ENCODE results near the gene CDKN2AIPNL.
"Not testable (repeated sequence)": the region's sequence is repeated elsewhere in the genome, so short reads cannot be mapped to it uniquely, and the experiment has no call there.

CDKN2AIPNL gene

GRCh38 chr5:134432174-134432573 is 20.5 kb upstream of the CDKN2AIPNL start:
- TF ChIP-seq CTCF (IDR thresholded peaks at IDR 0.05): no peak
- no peak overlapping the region for H3K4me3 ChIP-seq
- H3K27ac ChIP-seq: no peak overlapping the region
- DNase-seq (ENCODE audit: low spot score): no peak

GRCh38 chr5:134430001-134430569 is 18.4 kb upstream of the CDKN2AIPNL start:
- no peak for DNase-seq (ENCODE audit: low spot score)
- Histone ChIP-seq H3K4me3 (no peak overlapping the region), H3K27ac (no peak overlapping the region)
- no peak for TF ChIP-seq CTCF (IDR thresholded peaks at IDR 0.05)

- no peak for TF ChIP-seq CTCF (IDR thresholded peaks at IDR 0.05)
- Histone ChIP-seq H3K4me3 (no peak overlapping the region), H3K27ac (no peak overlapping the region)
- no peak for DNase-seq (ENCODE audit: low spot score)
These were observed 15.9 kb upstream of the CDKN2AIPNL start for GRCh38 chr5:134427540-134428041.

DNA sequence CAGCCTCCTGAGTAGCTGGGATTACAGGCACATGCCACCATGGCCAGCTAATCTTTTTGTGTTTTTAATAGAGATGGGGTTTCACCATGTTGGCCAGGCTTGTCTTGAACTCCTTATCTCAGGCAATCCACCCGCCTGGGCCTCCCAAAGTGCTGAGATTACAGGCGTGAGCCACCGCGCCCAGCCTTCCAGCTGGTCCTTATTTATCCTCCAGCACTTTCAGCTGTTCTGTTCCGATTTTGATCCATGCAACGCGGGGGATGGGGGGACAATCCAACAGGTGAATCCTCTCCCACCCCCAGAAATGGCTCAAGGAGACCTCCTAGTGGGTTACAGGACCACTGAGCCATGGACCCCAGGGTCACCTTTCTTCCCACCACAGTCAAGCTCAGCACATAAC is 14.7 kb upstream of the CDKN2AIPNL start:
- no peak for TF ChIP-seq CTCF (IDR thresholded peaks at IDR 0.05)
- Histone ChIP-seq H3K27ac (no peak overlapping the region), H3K4me3 (no peak overlapping the region)
- no peak for DNase-seq (ENCODE audit: low spot score)

DNA sequence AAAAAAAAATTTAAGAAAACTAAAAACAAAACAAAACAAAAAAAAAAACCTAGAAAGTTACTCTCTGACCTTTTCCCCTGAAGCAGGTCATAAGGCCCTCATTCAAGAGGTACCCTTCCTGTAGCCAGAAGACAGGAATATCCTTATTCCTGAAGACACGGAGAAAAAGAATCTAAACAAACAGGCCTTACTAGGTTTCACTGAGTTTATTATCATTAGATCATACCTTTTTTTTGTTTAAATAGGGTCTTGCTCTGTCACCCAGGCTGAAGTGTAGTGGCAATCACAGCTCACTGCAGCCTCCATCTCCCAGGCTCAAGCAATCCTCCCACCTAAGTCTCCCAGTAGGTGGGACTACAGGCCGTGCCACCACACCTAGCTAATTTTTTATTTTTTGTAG is 11.7 kb upstream of the CDKN2AIPNL start:
- Histone ChIP-seq H3K27ac (no peak overlapping the region), H3K4me3 (no peak overlapping the region)
- DNase-seq (ENCODE audit: low spot score): no peak
- no peak for TF ChIP-seq CTCF (IDR thresholded peaks at IDR 0.05)

- no peak for DNase-seq (ENCODE audit: low spot score)
- H3K27ac ChIP-seq: no peak overlapping the region
- no peak for TF ChIP-seq CTCF (IDR thresholded peaks at IDR 0.05)
- H3K4me3 ChIP-seq: no peak overlapping the region
These were observed 11.2 kb upstream of the CDKN2AIPNL start for GRCh38 chr5:134422791-134423365.

DNA sequence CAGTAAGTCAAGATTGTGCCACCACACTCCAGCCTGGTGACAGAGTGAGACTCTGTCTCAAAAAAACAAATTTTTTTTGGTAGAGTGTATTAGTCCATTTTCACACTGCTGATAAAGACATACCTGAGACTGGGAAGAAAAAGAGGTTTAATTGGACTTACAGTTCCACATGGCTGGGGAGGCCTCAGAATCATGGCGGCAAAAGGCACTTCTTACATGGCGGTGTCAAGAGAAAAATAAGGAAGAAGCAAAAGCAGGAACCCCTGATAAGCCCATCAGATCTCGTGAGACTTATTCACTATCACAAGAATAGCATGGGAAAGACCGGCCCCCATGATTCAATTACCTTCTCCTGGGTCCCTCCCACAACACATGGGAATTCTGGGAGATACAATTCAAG is 9.4 kb upstream of the CDKN2AIPNL start:
- H3K4me3 ChIP-seq, H3K27ac ChIP-seq: not testable (repeated sequence)

More for the DNA sequence above, 9.4 kb upstream of the CDKN2AIPNL start:
- not testable (repeated sequence) for DNase-seq (ENCODE audit: low spot score)
